ENCODE measurements around the gene DBT.

DNA sequence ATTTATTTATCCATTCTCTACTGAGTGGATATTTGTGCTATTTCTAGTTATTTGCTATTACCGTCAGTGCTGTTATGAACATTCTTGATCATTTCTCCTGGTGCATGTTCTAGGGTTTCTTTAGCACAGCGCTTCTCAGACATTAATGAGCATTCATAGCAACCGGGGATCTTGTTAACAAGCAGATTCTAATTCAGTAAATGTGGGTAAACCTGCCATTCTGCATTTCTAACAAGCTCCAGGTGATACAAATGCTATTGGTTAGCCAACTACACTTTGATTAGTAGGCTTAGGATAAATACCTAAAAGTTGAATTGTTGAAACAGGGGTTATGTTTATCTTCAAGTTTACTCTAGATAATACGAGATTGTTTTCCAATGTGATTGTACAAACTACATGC lies 3.3 kb upstream of the DBT start:
- no peak for TF ChIP-seq SPI1 (IDR thresholded peaks at IDR 0.05; ENCODE audit: borderline replicate concordance, low read depth)
- no peak for TF ChIP-seq POLR2AphosphoS5 (IDR thresholded peaks at IDR 0.05; ENCODE audit: low read depth)
- TF ChIP-seq, protein P1, sequence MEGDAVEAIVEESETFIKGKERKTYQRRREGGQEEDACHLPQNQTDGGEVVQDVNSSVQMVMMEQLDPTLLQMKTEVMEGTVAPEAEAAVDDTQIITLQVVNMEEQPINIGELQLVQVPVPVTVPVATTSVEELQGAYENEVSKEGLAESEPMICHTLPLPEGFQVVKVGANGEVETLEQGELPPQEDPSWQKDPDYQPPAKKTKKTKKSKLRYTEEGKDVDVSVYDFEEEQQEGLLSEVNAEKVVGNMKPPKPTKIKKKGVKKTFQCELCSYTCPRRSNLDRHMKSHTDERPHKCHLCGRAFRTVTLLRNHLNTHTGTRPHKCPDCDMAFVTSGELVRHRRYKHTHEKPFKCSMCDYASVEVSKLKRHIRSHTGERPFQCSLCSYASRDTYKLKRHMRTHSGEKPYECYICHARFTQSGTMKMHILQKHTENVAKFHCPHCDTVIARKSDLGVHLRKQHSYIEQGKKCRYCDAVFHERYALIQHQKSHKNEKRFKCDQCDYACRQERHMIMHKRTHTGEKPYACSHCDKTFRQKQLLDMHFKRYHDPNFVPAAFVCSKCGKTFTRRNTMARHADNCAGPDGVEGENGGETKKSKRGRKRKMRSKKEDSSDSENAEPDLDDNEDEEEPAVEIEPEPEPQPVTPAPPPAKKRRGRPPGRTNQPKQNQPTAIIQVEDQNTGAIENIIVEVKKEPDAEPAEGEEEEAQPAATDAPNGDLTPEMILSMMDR (IDR thresholded peaks at IDR 0.05; ENCODE audit: insufficient read depth, low read length): no peak
- TF ChIP-seq, protein P2, sequence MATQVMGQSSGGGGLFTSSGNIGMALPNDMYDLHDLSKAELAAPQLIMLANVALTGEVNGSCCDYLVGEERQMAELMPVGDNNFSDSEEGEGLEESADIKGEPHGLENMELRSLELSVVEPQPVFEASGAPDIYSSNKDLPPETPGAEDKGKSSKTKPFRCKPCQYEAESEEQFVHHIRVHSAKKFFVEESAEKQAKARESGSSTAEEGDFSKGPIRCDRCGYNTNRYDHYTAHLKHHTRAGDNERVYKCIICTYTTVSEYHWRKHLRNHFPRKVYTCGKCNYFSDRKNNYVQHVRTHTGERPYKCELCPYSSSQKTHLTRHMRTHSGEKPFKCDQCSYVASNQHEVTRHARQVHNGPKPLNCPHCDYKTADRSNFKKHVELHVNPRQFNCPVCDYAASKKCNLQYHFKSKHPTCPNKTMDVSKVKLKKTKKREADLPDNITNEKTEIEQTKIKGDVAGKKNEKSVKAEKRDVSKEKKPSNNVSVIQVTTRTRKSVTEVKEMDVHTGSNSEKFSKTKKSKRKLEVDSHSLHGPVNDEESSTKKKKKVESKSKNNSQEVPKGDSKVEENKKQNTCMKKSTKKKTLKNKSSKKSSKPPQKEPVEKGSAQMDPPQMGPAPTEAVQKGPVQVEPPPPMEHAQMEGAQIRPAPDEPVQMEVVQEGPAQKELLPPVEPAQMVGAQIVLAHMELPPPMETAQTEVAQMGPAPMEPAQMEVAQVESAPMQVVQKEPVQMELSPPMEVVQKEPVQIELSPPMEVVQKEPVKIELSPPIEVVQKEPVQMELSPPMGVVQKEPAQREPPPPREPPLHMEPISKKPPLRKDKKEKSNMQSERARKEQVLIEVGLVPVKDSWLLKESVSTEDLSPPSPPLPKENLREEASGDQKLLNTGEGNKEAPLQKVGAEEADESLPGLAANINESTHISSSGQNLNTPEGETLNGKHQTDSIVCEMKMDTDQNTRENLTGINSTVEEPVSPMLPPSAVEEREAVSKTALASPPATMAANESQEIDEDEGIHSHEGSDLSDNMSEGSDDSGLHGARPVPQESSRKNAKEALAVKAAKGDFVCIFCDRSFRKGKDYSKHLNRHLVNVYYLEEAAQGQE (IDR thresholded peaks at IDR 0.05; ENCODE audit: insufficient replicate concordance, low read depth): no peak
